ENCODE results near the gene SEC14L6.

Gene SEC14L6

DNA sequence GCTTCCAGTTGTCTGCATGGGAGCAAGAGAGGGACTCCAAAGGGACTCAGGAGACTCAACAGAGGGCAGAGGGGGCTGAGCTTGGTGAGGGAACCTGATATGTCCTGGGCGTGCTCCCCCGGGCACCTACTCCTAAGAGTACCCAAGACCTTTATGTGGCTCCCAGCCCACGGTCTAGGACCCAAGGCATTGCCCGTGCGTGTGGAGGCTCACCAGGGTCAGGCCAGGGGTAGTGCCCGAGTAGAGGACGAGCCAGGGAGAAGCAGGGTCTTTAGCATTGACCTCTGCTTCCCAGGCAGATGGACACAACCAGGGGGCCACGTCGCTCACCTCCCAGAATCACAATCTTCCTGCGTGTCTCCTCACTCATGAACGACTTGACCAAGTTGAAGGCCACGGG is 54.4 kb downstream of the SEC14L6 start:
- no peak for DNase-seq (ENCODE audit: low read depth)

DNA sequence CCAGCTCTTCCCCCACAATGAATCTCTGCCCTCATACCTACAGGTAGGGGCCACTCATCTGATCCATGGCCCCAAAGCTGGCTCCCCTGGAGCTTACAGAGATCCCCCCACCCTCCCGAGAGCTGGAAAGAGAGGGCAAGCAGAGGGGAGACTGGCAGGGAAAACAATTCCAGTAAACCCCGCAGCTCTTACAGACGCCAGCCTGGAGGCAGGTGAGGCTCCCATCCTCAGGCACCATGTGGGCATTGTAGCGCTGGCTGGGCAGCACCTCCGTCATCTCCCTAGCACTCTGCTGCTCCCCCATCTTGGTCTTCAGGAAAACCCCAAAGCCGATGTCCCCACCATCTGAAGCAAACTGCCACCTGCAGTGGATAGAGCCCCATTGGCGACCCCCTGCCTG is 55.2 kb downstream of the SEC14L6 start:
- DNase-seq (ENCODE audit: low read depth): no peak

DNA sequence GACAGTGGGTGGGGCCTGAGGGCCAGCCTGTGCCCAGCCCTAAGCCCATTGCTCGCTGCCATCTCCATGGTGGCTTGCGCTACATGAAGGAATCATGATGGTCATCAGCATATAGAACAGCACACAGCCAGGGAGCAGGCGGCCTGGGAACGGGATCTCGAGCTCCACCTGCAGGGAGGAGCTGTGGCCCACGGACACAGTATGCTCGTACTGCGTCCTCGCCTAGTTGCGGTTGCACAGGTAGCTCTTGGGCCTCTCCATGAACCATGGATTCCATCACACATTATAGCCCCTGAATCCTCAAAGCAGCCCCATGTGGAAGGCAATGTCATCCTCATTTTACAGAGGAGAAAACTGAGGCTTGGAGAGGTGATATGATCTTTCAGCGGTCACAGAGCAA is 56.1 kb downstream of the SEC14L6 start:
- no peak for DNase-seq (ENCODE audit: low read depth)

DNA sequence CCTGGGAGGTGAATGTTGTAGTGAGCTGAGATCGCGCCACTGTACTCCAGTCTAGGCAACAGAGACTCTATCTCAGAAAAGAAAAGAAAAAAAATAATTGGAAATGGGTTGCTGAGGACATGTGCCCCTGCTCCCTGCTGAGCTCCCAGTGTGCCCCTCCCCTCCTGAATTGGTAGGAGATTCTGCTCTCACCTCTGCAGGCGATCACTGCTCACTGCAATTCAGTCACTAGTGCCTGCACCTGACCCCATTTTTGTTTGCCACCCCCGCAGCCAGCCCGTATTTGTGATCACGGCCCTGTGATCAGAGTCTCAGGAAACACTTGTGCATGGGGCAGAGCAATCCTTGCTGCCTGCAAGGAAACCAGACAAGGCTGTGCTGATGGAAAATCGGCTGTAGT is 58.4 kb downstream of the SEC14L6 start:
- DNase-seq (ENCODE audit: low read depth): no peak

DNA sequence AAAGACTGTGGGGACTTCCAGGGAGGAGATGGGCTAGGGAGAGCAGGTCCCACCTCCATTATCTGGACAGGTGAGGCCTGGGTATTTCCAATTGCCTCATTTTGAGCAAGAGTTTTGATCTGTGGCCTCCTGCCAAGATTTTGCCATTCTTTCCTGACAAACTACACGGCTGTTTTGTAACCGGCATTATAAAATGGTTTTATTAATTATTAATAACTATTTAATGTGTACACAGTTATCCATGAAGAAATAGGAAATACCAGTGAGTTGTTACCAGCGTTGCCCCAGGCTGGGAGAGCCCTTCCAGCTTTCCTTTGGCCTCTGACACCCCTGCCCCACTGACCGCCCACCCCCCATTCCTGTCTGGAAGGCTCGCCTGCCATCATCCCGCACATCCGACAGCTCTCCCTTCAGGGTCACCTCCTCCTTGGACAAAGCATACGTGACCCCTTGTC is 59.9 kb downstream of the SEC14L6 start:
- DNase-seq (ENCODE audit: low read depth): no peak

DNA sequence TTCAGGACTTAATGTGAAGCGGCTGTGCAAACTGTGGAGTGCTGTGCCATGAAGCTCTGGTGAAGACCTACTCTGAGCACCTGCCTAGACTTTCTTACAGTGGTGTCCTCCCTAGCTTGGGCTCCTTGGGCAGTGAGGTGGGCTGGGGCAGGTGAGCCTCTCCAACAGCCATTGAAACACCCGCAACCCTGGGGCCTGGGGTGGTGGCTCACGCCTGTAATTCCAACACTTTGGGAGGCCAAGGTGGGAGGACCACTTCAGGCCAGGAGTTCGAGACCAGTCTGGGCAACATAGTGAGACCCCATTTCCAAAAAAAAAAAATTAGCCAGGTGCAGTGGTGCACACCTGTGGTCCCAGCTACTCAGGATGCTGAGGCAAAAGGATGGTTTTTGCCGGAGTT is 60.4 kb downstream of the SEC14L6 start:
- DNase-seq (ENCODE audit: low read depth): no peak

DNA sequence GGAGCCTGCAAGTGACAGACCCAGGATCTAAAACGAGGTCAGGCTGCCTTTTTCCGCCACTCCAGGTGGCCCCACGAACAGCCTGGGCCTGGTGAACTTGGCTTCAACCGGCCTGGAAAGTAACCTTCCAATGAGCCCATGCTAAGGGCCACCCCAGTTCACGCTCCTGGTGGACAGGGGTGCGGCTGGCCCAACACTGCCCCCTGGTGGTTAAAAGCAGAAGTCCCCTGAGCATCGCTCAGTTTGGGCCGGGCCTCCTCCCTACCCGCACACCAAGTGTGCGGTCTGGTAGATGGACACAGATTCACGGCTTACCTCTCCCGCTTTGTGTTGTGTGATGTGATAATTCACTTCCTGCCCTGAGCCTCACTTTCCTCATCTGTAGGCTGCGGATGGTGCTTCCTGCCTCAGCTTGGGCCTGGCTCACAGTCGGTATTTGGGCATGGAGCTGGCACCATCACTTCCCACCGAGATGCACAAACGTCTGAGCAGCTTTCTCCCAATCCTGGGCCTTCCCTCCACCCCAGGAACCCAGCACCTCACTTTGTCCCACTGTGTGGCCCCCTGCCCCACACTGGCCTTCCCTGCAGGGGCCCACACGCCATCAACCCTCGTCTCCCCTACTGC is 61.1 kb downstream of the SEC14L6 start:
- peak; percentile 15 for DNase-seq (ENCODE audit: low read depth)

DNA sequence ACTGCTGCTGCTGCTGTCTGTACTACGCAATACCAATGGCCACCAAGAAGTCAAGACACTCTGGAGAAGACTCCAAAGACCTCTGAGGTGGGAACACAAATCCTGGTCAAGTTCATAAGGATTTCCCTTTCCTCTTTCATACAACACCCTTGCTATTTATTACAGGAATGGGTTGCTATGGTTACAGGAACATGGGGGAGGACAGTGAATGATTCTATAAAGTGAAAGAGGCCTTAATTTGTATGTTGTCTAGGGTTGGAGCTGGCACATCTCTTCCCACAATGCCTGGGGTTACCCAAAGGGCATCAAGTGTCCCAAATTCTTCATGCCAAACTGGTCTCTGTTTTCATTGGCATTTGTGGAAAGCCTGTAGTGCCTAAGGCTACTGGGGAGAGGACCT is 63.4 kb downstream of the SEC14L6 start:
- DNase-seq (ENCODE audit: low read depth): no peak

DNA sequence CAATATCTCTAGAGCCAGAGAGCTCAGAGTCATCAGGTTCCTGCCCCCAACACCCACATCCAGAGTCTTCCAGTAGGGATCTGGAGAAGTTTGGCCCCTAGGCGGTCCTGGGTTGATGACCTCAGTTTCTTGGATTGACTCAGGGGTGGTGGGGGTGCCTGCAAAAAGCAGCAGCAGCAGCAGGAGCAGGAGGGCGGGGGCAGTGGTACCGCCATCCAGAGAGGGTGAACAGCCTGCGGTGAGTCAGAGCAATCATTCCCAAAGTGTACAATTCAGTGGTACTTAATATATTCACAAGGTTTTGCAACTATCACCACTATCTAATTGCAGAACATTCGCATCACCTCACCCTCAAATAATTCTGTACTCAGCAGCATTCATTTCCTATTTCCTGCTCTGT is 64.8 kb downstream of the SEC14L6 start:
- DNase-seq (ENCODE audit: low read depth): peak; percentile 9

DNA sequence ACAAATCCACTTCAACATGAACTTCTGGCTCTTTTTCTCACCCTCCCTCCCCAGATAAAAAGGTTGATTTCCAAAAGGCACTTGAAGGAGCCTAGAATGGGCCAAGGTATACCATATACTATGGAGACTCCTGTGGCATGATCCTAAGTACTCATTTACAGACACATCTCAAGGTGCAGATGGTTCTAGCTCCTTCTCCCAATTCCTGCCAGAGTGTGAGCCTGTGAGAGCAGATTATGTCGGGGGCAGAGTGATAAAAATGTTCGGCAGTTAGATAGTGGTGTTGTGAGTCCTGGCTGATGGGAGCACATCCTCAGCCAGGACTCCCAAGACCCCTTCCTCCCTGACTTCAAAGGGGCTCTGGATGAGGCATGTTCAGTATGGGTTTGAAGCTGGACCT is 66.6 kb downstream of the SEC14L6 start:
- no peak for DNase-seq (ENCODE audit: low read depth)

DNA sequence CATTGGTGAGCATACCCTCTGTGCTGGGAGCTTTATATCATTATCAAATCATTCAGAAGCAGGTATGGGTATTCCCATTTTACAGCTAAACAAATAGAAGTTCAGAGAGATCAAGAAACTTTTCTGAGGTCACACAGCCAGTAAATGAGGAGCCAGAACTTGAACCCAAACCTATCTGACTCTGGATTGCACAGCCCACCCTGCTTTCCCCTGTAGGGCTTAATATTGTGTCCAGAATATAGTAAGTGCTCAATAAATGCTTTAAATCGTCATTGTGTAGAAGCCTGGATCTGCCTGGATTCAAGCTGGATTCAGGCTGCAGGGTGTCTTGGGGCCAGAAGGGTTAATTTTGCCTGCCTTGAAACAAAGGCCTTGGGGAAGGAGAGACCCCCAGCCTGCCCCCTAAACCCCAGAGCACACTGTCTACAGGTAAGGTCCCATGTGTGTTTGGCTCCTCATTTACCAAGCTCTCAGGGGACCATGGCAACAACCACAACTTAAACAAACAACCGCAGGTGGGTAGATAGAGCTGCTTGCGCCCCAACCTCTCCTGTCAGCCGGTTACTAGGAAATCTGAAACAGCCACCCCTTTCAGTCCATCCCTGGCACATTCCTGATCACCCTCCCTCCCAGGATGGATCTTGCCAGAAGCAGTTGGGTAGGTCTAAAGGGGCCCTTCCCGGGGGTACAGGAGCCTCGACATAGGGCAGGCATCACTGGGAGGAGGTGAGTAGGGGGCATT is 71.7 kb downstream of the SEC14L6 start:
- no peak for DNase-seq (ENCODE audit: low read depth)

DNA sequence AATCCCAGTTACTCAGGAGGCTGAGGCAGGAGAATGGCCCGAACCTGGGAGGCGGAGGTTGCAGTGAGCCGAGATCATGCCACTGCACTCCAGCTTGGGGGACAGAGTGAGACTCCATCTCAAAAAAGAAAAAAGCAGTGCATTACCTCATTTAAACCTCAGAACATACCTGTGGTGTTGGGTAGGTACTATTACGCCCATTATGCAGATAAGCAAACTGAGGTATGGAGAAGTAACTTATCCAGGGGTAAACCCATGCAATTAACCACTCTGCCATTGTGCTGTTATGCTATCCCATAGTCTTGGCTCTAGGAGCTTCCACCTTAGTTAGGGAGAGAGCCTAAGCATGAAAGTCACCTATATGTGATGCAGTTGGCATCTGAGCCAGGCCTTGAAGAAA is 72.4 kb downstream of the SEC14L6 start:
- DNase-seq (ENCODE audit: low read depth): no peak

DNA sequence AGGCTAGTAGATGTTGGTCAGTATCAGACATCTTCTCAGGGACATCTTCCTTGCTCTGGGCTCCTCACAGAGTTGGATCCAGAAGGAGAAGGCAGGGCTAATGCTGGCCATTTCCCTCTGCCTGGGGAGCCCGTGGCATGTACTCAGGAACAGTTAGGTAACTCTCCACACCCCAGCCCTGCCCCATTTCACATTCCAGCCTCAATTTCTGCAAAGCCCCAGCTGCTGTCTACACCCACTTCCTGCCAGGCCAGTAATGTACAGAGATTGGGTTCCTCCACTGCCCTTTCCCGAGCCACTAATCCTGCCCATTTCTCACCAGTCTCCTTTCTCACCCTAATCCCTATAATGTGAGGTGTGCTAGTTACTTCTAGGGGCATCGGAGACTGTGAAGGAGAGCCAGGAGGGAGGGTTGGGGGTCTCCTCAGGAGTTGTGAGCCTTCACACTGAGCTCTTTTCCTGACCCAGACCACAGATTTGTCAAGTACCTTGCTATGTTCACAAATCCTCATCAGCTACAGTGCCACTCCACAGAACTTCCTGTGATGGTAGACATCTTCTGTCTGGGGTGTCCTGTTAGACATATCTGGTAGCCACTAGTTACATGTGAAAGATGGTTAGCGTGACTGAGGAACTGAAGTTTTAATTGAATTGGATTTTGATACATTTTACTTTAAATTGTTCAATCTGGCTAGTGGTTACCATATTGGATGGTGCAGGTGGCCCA is 73.4 kb downstream of the SEC14L6 start:
- no peak for DNase-seq (ENCODE audit: low read depth)
